Right ventricle myocardium inferior (tissue), 1 donor: Measurements from ENCODE around the gene MET. TPM values are rescaled to one million over a fixed set of nuclear protein-coding genes. Genes with fewer than 3 reads are reported as not detected.
"Not testable (repeated sequence)": the region's sequence is repeated elsewhere in the genome, so short reads cannot be mapped to it uniquely, and the experiment has no call there.

Source experiments
- ATAC-seq: fragments of 200-7000 bp; cut with Tn5 transposase; one replicate; pipeline ENCODE4 v1.9.1; 2020; ENCODE audit warnings: mild to moderate bottlenecking, moderate library complexity
- DNase-seq: peaks from one replicate; pipeline ENCODE4 v3.0.0; 2021; ENCODE audit errors: missing footprints
- intact Hi-C: fragments of 100-400 bp; cut with DNase I; formaldehyde crosslinking; loops from one replicate; pipeline ENCODE4 v1.11.0; 2022
- total RNA-seq: library from RNA; stranded (reverse); fragmentation: NEBNext Ultra II Directional; extraction: Animal tissue kit (Norgen Biotek cat#: 25700); gene quantifications from one replicate; pipeline ENCODE4 v1.2.1, GENCODE V29; 2021
- donor health status: DM: no; HTN: yes; CAD: no; lungs with severe emphysema.

MET gene
- total RNA-seq, 1 donor from 2014 or later = 15.9 TPM

GRCh38 chr7:116810267-116811116 lies 138.5 kb downstream of the MET start:
- DNase-seq = no peak
- intact Hi-C loops = no loop called here
- no peak for ATAC-seq

DNA sequence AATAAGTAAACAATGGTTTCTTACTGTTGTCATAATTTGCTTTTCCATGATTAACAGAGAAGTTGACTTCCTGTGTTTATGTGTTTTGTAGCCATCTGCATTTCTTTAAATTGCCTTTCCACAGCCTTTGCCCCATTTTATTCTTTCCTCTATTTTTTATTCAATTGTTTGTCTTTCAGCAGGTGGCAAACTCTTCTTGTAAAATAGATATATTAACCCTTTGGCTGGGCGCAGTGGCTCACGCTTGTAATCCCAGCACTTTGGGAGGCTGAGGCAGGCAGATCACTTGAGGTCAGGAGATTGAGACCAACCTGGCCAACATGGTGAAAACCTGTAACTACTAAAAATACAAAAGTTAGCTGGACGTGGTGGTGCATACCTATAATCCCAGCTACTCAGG lies 139.8 kb downstream of the MET start:
- ATAC-seq (no peak), DNase-seq (no peak)
- intact Hi-C loops = no loop called here

GRCh38 chr7:116812860-116813259 lies 140.9 kb downstream of the MET start:
- intact Hi-C loops = no loop called here
- DNase-seq (no peak), ATAC-seq (no peak)

DNA sequence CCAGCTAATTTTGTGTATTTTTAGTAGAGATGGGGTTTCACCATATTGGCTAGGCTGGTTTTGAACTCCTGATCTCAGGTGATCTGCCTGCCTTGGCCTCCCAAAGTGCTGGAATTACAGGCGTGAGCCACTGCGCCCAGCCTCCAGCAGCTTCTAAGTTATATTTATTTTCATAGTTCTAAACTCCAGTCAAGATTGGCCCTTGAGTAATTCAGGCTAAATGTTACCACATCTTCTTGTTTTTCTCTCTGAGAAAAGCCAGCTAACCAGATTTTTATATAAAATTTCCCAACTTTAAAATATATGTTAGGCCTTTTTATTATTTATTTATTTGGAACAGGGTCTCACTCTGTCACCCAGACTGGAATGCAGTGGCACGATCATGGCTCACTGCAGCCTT lies 141.4 kb downstream of the MET start:
- intact Hi-C loops, ATAC-seq, DNase-seq: not testable (repeated sequence)

DNA sequence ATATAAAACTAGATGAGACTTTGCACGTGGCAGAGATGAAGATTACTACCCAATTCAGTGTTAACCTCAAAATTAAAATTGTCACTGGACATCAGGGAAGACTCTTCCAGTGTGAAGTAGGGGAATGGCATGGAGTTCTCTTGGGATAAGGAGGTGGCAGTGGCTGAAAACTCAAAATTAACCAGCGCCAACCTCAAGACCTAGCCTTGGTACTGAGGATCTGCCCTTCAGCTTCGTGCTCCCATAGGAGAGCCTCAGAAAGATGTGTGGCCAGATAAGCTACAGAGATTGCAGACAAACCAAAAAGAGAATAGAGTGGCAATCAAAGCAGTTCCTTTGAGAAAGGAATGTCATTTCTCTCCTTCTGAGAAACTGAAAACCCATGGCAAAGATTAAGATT lies 143.0 kb downstream of the MET start:
- intact Hi-C loops = no loop called here
- DNase-seq (no peak), ATAC-seq (no peak)

DNA sequence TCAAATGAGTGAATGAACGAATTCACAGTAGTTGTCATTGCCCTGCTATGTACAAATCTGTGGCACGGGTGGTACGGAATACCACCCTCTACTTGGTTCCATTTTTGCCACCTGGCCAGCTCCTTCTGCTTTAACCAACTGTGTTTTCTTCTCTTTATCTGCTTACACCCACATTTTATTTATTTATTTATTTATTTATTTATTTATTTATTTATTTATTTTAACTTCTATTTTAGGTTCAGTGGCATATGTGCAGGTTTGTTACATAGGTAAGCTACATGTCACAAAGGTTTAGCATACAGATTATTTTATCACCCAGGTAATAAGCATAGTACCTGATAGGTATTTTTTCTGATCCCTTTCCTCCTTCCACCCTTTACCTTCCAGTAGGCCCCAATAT lies 148.2 kb downstream of the MET start:
- intact Hi-C loops = no loop called here
- ATAC-seq = no peak
- no peak for DNase-seq

- intact Hi-C loops = not testable (repeated sequence)
These were observed 149.7 kb downstream of the MET start for GRCh38 chr7:116821647-116822046.

DNA sequence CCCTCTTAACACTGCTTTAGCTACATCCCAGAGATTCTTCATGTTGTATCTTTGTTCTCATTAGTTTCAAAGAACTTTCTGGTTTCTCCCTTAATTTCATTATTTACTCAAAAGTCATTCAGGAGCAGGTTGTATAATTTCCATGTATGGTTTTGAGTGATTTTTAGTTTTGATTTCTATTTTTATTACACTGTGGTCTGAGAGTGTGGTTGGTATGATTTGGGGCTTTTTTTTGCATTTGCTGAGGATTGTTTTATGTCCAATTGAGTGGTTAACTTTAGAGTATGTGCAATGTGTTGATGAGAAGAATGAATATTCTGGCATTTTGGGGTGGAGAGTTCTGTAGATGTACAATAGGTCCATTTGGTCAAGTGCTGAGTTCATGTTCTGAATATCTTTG lies 152.5 kb downstream of the MET start:
- ATAC-seq (no peak), DNase-seq (no peak)
- intact Hi-C loops = no loop called here

More at GRCh38 chr7:116821647-116822046, 149.7 kb downstream of the MET start:
- not testable (repeated sequence) for ATAC-seq, DNase-seq

- ATAC-seq (no peak), DNase-seq (no peak)
- intact Hi-C loops = no loop called here
These were observed 156.3 kb downstream of the MET start for GRCh38 chr7:116828281-116828680.

GRCh38 chr7:116829041-116829440 lies 157.0 kb downstream of the MET start:
- ATAC-seq = no peak
- intact Hi-C loops = no loop called here
- no peak for DNase-seq

GRCh38 chr7:116829493-116829892 lies 157.5 kb downstream of the MET start:
- ATAC-seq (no peak), DNase-seq (no peak)
- intact Hi-C loops = no loop called here

DNA sequence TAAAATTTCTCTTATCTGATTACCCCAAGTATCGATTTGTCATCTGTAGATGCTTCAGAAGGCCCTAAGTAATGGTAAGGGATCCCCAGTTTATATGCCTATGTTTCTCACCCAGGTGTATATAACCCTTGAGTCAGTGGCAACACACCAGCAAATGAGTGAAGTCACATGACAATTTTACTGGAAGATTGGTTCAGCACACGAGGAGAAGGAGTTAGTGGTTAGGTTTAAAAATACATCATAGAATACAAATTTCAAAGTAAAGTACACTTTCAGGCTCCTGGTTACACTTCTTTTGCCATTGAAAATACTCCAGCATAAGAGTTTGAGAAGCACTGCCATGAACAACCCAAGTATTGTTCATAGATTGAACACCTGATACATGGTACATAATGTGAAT lies 160.7 kb downstream of the MET start:
- intact Hi-C loops = no loop called here
- DNase-seq (no peak), ATAC-seq (no peak)

- ATAC-seq (peak; percentile 52), DNase-seq (no peak)
- intact Hi-C loops = no loop called here
These were observed 163.0 kb downstream of the MET start for GRCh38 chr7:116834815-116835504.

GRCh38 chr7:116836048-116836447 lies 164.1 kb downstream of the MET start:
- DNase-seq = no peak
- intact Hi-C loops = no loop called here
- ATAC-seq = peak; percentile 50

DNA sequence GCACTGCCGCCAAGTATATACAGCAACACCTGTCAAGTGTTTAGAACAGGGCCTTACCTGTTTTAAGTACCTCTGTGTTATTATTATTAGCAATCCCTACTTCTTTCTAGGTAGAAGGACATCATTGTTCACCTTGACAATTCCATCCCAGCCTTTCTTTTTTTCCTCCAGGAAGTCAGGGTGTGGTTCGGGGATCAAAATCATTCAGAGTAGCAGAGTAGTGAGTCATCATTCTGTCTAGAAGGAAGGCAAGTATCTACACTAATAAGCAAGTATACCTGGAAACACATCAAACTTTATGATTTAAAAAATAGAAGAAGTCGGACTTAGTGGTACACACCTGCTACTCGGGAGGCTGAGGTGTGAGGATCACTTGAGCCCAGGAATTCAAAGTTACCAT lies 164.9 kb downstream of the MET start:
- intact Hi-C loops = no loop called here
- ATAC-seq (no peak), DNase-seq (no peak)

GRCh38 chr7:116837586-116837985 lies 165.6 kb downstream of the MET start:
- DNase-seq (no peak), ATAC-seq (no peak)
- intact Hi-C loops = no loop called here

- intact Hi-C loops = no loop called here
- ATAC-seq (no peak), DNase-seq (no peak)
These were observed 168.3 kb downstream of the MET start for GRCh38 chr7:116840256-116840655.

DNA sequence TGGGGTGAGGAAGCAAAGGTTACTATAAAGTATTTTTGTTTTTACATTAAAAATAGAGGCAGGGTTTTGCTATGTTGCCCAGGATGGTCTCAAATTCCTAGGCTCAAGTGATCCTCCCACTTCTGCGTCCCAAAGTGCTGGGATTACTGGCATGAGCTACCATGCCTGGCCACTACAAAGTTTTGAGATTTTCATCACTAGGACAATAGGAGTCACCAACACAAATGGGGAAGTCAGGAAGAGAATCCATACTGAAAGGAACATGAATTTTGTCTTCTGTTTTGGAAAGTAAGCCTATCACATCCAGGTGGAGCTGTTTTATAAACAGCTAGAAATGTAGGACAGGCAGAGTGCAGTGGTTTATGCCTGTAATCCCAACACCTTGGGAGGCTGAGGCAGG lies 170.4 kb downstream of the MET start:
- ATAC-seq (no peak), DNase-seq (no peak)
- intact Hi-C loops = no loop called here

GRCh38 chr7:116843378-116843777 lies 171.4 kb downstream of the MET start:
- DNase-seq (no peak), ATAC-seq (peak; percentile 68)
- intact Hi-C loops = no loop called here
